Body of pancreas (tissue), 4 donors: ENCODE data around the gene ADAMTS2. TPM values are rescaled to one million over a fixed set of nuclear protein-coding genes. Genes with fewer than 3 reads are reported as not detected.

Experiments used
- ATAC-seq: fragments of 150-250 bp; one replicate; pipeline ENCODE4 v1.9.1; 2016
- DNase-seq, 4 donors: peaks; one replicate each; pipeline ENCODE4 v3.0.0-alpha.2; 2019
- H3K27ac ChIP-seq, 4 donors: fragments of 200-600 bp; sonication (generic); 1 replicate in 3 of 4; 2 replicates in 1 of 4; pipeline versions ENCODE4 v1.5.1 to v1.6.1; 2016 to 2019; ENCODE audit warnings: mild to moderate bottlenecking in 1 of 4, mixed read lengths in 1 of 4, moderate library complexity in 1 of 4
- H3K27me3 ChIP-seq, 2 donors: fragments of 200-600 bp; sonication (generic); one replicate each; pipeline ENCODE4 v1.6.0; 2016; ENCODE audit warnings: mild to moderate bottlenecking in 1 of 2
- H3K36me3 ChIP-seq, 2 donors: fragments of 200-600 bp; sonication (generic); replicated peaks in 1 of 2; 2 replicates each; pipeline ENCODE4 v1.5.1; 2016; ENCODE audit warnings: low read depth in 2 of 2; ENCODE audit not compliant: insufficient read depth in 1 of 2
- H3K4me1 ChIP-seq: fragments of 200-600 bp; sonication (generic); one replicate; pipeline ENCODE4 v1.6.0; 2016
- H3K4me3 ChIP-seq, 2 donors: fragments of 200-600 bp; sonication (generic); 1 replicate in 1 of 2; 2 replicates in 1 of 2; pipeline ENCODE4 v1.5.1; 2016 to 2019
- H3K9me3 ChIP-seq, 3 donors: fragments of 200-600 bp; sonication (generic); 1 replicate in 2 of 3; 2 replicates in 1 of 3; pipeline ENCODE4 v1.5.1; 2016
- POLR2A ChIP-seq, 3 donors: fragments of 450-650 bp; IDR thresholded peaks; one replicate each; pipeline ENCODE4 v1.6.1; 2016; ENCODE audit warnings: antibody characterized with exemption in 3 of 3, mild to moderate bottlenecking in 2 of 3
- WGBS, 2 donors: methylation state at CpG; one replicate each; pipeline ENCODE4 v1.1.5; 2017; 5-methylcytosine and 5-hydroxymethylcytosine counted together
- intact Hi-C: fragments of 100-400 bp; cut with DNase I; formaldehyde crosslinking; loops from one replicate; pipeline ENCODE4 v1.15.1; 2023
- total RNA-seq, 2 donors: library from RNA; depleted of rRNA; stranded (reverse); fragments of >200 nt; gene quantifications; one replicate each; pipeline ENCODE4 v1.1.0, GENCODE V29; 2016
- TF ChIP-seq, protein P1 (sequence below), 7 experiments: fragments of 450-650 bp in 4 of 7; fragments of 200-600 bp in 3 of 7; sonication (generic) in 3 of 7; IDR thresholded peaks; one replicate each; pipeline ENCODE4 v1.5.1; 2016 to 2019; ENCODE audit warnings: antibody characterized with exemption in 7 of 7

The ADAMTS2 gene
- total RNA-seq, 2 donors from 2014 or later = 9.1 to 19.1 TPM

DNA sequence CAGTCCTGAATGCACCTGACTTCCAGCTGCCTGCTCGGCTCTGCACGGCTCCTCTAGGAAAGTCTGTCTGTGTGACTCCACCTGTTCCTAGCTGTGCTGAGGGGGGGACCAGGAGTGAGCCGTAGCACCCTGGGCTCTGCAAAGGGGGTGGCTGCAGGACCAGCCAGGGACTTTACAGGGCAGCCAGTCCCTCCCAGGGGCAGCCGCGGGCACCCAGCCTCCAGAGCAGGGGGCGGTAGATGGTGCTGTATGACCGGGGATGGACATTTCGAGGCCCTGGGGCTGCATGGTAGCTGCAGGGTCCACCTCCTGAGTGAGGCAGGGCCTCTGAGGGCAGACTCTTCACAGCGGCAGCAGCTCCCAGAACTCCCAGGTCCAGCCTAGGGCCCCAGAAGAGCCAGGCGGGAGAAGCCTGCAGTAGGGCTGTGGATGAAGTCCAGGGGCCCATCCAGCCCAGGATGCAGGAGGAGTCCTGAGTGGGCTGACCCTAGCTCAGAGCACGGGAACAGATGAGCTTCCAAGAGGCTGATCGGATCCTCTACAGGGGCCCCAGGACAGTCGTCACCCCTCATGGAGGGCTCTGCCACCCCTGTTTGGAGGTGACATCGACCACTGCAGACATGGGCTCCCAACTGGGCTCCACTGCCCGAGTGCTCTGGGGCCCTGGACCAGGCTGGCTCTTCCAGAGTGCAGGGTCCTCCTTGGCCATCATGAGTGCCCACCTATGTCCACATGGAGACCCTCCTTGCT lies 179.7 kb downstream of the ADAMTS2 start:
- intact Hi-C loops = loop anchor here (10.0 kb wide), 1 partner anchor 329 kb away; no protein-coding TSS in a partner anchor

GRCh38 chr5:179164331-179165311 lies 180.6 kb downstream of the ADAMTS2 start:
- peak in 1 of 4 donors; percentile 4 for DNase-seq
- intact Hi-C loops = loop anchor here (10.0 kb wide), 1 partner anchor 330 kb away; no protein-coding TSS in a partner anchor
- Histone ChIP-seq H3K4me3 (no peak overlapping the region), H3K27ac (no peak overlapping the region), H3K4me1 (peaks cover 10% of the 10 kb centered on the region), H3K27me3 (no peaks in the 10 kb centered on the region), H3K36me3 (no peaks in the 10 kb centered on the region), H3K9me3 (no peaks in the 10 kb centered on the region)
- TF ChIP-seq POLR2A (IDR thresholded peaks at IDR 0.05) = no peak
- TF ChIP-seq, protein P1, sequence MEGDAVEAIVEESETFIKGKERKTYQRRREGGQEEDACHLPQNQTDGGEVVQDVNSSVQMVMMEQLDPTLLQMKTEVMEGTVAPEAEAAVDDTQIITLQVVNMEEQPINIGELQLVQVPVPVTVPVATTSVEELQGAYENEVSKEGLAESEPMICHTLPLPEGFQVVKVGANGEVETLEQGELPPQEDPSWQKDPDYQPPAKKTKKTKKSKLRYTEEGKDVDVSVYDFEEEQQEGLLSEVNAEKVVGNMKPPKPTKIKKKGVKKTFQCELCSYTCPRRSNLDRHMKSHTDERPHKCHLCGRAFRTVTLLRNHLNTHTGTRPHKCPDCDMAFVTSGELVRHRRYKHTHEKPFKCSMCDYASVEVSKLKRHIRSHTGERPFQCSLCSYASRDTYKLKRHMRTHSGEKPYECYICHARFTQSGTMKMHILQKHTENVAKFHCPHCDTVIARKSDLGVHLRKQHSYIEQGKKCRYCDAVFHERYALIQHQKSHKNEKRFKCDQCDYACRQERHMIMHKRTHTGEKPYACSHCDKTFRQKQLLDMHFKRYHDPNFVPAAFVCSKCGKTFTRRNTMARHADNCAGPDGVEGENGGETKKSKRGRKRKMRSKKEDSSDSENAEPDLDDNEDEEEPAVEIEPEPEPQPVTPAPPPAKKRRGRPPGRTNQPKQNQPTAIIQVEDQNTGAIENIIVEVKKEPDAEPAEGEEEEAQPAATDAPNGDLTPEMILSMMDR (IDR thresholded peaks at IDR 0.05) = no peak
- no peak for ATAC-seq
- WGBS, 2 donors = 68 to 73% methylated on average over 14 to 23 of the region's 23 CpGs

More for the DNA sequence above, 179.7 kb downstream of the ADAMTS2 start:
- DNase-seq = peak in 1 of 4 donors; percentile 5
- Histone ChIP-seq H3K4me1 (peaks cover 10% of the 10 kb centered on the region), H3K36me3 (no peaks in the 10 kb centered on the region), H3K4me3 (no peak overlapping the region), H3K9me3 (no peaks in the 10 kb centered on the region), H3K27ac (no peak overlapping the region), H3K27me3 (no peaks in the 10 kb centered on the region)
- TF ChIP-seq, protein P1 (IDR thresholded peaks at IDR 0.05) = no peak
- 65 to 67% methylated on average over 4 to 15 of the region's 15 CpGs for WGBS, 2 donors
- no peak for ATAC-seq

- no peaks in the 10 kb centered on the region for H3K36me3 ChIP-seq
- no peak overlapping the region for H3K4me3 ChIP-seq
- no peaks in the 10 kb centered on the region for H3K9me3 ChIP-seq
- no peak for ATAC-seq
- 51 to 54% methylated on average over 14 to 15 of the region's 15 CpGs for WGBS, 2 donors
- DNase-seq = peak in 1 of 4 donors; percentile 6
- no peak overlapping the region for H3K27ac ChIP-seq
- no peaks in the 10 kb centered on the region for H3K27me3 ChIP-seq
- TF ChIP-seq, protein P1 (IDR thresholded peaks at IDR 0.05) = no peak
- TF ChIP-seq POLR2A (IDR thresholded peaks at IDR 0.05) = no peak
- intact Hi-C loops = loop anchor here (10.0 kb wide), 1 partner anchor 331 kb away; no protein-coding TSS in a partner anchor
- H3K4me1 ChIP-seq = peaks cover 10% of the 10 kb centered on the region
Observed at GRCh38 chr5:179163236-179164155, 181.8 kb downstream of the ADAMTS2 start.
